Heart left ventricle (tissue), 16 donors: ENCODE results near the gene ARHGAP8. TPM values are rescaled to one million over a fixed set of nuclear protein-coding genes. Genes with fewer than 3 reads are reported as not detected.
A peak's percentile ranks its signal among the peaks of the same experiment; 100 is the strongest.

Source experiments
- ATAC-seq, 4 donors: fragments of 200-7000 bp; cut with Tn5 transposase; one replicate each; pipeline ENCODE4 v1.9.1; 2020 to 2022; ENCODE audit warnings: moderate library complexity in 4 of 4, mild to moderate bottlenecking in 3 of 4, moderate number of reproducible peaks in 1 of 4
- DNase-seq, 5 donors: peaks; one replicate each; pipeline ENCODE4 v3.0.0-alpha.2; 2020
- H3K27ac ChIP-seq, 12 donors: fragments of 200-600 bp; sonication (generic) in 4 of 12; one replicate each; pipeline versions ENCODE4 v1.5.0 to v1.8.0; 2016 to 2022; ENCODE audit warnings: mild to moderate bottlenecking in 2 of 12
- H3K27me3 ChIP-seq, 9 donors: fragments of 200-600 bp; sonication (generic) in 2 of 9; one replicate each; pipeline versions ENCODE4 v1.5.1 to v1.8.0; 2016 to 2022; ENCODE audit warnings: mild to moderate bottlenecking in 3 of 9
- H3K36me3 ChIP-seq, 9 donors: fragments of 200-600 bp; sonication (generic) in 2 of 9; one replicate each; pipeline versions ENCODE4 v1.5.0 to v1.8.0; 2018 to 2022; ENCODE audit warnings: mild to moderate bottlenecking in 2 of 9
- H3K4me1 ChIP-seq, 12 donors: fragments of 200-600 bp; sonication (generic) in 4 of 12; one replicate each; pipeline versions ENCODE4 v1.5.0 to v1.8.0; 2016 to 2022; ENCODE audit warnings: mild to moderate bottlenecking in 3 of 12
- H3K4me3 ChIP-seq, 12 donors: fragments of 200-600 bp; sonication (generic) in 4 of 12; one replicate each; pipeline versions ENCODE4 v1.5.0 to v1.8.0; 2017 to 2022; ENCODE audit warnings: mild to moderate bottlenecking in 9 of 12, moderate library complexity in 4 of 12
- H3K9me3 ChIP-seq, 12 donors: fragments of 200-600 bp; sonication (generic) in 4 of 12; one replicate each; pipeline versions ENCODE4 v1.5.0 to v1.8.0; 2016 to 2022; ENCODE audit warnings: mild to moderate bottlenecking in 1 of 12
- POLR2A ChIP-seq, 2 donors: fragments of 450-650 bp; IDR thresholded peaks; one replicate each; pipeline ENCODE4 v1.6.1; 2017; ENCODE audit warnings: antibody characterized with exemption in 2 of 2, mild to moderate bottlenecking in 2 of 2, moderate library complexity in 2 of 2
- WGBS, 4 donors: extraction: QIAGEN DNeasy Blood & Tissue Kit in 2 of 4; methylation state at CpG; one replicate each; pipeline versions ENCODE4 v1.1.5 to v1.1.7; 2013 to 2018; 5-methylcytosine and 5-hydroxymethylcytosine counted together
- intact Hi-C, 10 donors: fragments of 100-400 bp; cut with DNase I; formaldehyde crosslinking; loops; one replicate each; pipeline versions ENCODE4 v1.11.1 to v1.14.2; 2022
- polyA plus RNA-seq, 2 donors: library from polyadenylated mRNA; stranded (reverse); fragments of 200-250 nt; gene quantifications; one replicate each; pipeline ENCODE4 v1.2.3, GENCODE V29; 2013
- total RNA-seq, 9 donors: library from RNA; depleted of rRNA in 2 of 9; stranded (reverse); fragments of >200 nt in 2 of 9; fragmentation: NEBNext Ultra II Directional in 3 of 9; extraction: Animal tissue kit (Norgen Biotek cat#: 25700) in 3 of 9; gene quantifications; one replicate each; pipeline versions ENCODE4 v1.1.0 to v1.2.4, GENCODE V29; 2016 to 2023
- TF ChIP-seq, protein P1 (sequence below), 12 donors: fragments of 200-600 bp; sonication (generic) in 4 of 12; IDR thresholded peaks; one replicate each; pipeline versions ENCODE4 v1.5.0 to v1.8.0; 2018 to 2022; ENCODE audit warnings: antibody characterized with exemption in 12 of 12, mild to moderate bottlenecking in 5 of 12
- donor health status: ischemic (EF 13 %, LVEDD 7.1; RV severe dilation, severe dysfunction).
- donor health status: healthy with polysubstance abuse.
- donor health status: DM: no; HTN: yes; CAD: no.
- donor health status: DM: no; HTN: no; CAD: no.
- donor health status: ischemic (EF 25% LVEDD 6.9; RV normal size, moderate dysfunction).
- donor health status: ischemic (EF 25% LVEDD 5.7; RV mildly dilated, moderate dysfunction).
- donor health status: healthy.
- donor health status: DM: yes; HTN: yes; CAD: no.
- donor health status: ischemic (EF 35%, LVEDD 5.7; RV mildly dilated, moderate dysfunction).
- donor health status: nonischemic (EF 11% LVEDD 7.7; RV severe dilation, severe dysfunction).
- donor health status: DM: yes; HTN: yes; CAD: no.
- donor health status: PGD.
- donor health status: ischemic (EF 29% LVEDD 5.4; RV normal size, mild dysfunction).
- donor health status: nonischemic (EF 23%, LVEDD 6.1; RV moderate dilation, normal function).

The ARHGAP8 gene
- total and polyA plus RNA-seq, 11 donors: 0.08 to 1.3 (median 0.23) TPM; not detected in 7

GRCh38 chr22:44712962-44713361 is 39.4 kb upstream of the ARHGAP8 start:
- Histone ChIP-seq H3K27ac (no peak overlapping the region), H3K9me3 (no peaks in the 10 kb centered on the region), H3K36me3 (no peaks in the 10 kb centered on the region), H3K4me1 (peaks cover 0 to 7% (median 0%) of the 10 kb centered on the region in 12 donors), H3K4me3 (no peak overlapping the region), H3K27me3 (no peaks in the 10 kb centered on the region)
- TF ChIP-seq, protein P1, sequence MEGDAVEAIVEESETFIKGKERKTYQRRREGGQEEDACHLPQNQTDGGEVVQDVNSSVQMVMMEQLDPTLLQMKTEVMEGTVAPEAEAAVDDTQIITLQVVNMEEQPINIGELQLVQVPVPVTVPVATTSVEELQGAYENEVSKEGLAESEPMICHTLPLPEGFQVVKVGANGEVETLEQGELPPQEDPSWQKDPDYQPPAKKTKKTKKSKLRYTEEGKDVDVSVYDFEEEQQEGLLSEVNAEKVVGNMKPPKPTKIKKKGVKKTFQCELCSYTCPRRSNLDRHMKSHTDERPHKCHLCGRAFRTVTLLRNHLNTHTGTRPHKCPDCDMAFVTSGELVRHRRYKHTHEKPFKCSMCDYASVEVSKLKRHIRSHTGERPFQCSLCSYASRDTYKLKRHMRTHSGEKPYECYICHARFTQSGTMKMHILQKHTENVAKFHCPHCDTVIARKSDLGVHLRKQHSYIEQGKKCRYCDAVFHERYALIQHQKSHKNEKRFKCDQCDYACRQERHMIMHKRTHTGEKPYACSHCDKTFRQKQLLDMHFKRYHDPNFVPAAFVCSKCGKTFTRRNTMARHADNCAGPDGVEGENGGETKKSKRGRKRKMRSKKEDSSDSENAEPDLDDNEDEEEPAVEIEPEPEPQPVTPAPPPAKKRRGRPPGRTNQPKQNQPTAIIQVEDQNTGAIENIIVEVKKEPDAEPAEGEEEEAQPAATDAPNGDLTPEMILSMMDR (IDR thresholded peaks at IDR 0.05): no peak
- no peak for TF ChIP-seq POLR2A (IDR thresholded peaks at IDR 0.05)
- ATAC-seq: no peak
- intact Hi-C loops: no loop called here
- 92 to 96% (median 95%) methylated on average over 4 to 8 of the region's 8 CpGs for WGBS, 4 donors
- no peak for DNase-seq

- Histone ChIP-seq H3K9me3 (no peaks in the 10 kb centered on the region), H3K27ac (peak overlapping the region in 1 of 12 donors; percentile 29), H3K4me1 (peaks cover 0 to 7% (median 0%) of the 10 kb centered on the region in 12 donors), H3K4me3 (no peak overlapping the region), H3K36me3 (no peaks in the 10 kb centered on the region), H3K27me3 (no peaks in the 10 kb centered on the region)
- intact Hi-C loops: no loop called here
- TF ChIP-seq, protein P1 (IDR thresholded peaks at IDR 0.05): no peak
- TF ChIP-seq POLR2A (IDR thresholded peaks at IDR 0.05): no peak
- peak in 2 of 4 donors; percentile 37 to 68 for ATAC-seq
- DNase-seq: no peak
- WGBS, 4 donors: 56 to 68% (median 60%) methylated on average over 14 to 18 of the region's 18 CpGs
Measured at GRCh38 chr22:44714703-44715350, 37.5 kb upstream of the ARHGAP8 start.

DNA sequence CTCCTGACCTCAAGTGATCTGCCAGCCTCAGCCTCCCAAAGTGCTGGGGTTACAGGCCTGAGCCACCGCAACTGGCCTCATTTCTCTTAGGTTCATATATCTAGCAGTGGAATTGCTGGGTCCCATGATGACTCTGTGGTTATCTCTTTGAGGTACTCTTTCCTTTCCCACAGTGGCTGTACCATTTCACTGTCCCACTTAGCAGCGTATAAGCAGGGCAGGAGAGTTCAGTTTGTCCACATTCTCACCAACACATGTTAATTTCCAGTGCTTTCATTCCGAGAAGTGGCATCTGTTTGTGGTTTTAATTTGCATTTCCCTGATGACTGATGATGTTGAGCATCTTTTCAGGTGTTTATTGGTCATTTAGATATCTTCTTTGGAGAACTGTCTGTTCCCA is 34.0 kb upstream of the ARHGAP8 start:
- ATAC-seq (no peak), DNase-seq (no peak)
- Histone ChIP-seq H3K36me3 (no peaks in the 10 kb centered on the region), H3K27me3 (no peaks in the 10 kb centered on the region), H3K27ac (no peak overlapping the region), H3K9me3 (no peaks in the 10 kb centered on the region), H3K4me3 (no peak overlapping the region), H3K4me1 (peaks cover 0 to 5% (median 0%) of the 10 kb centered on the region in 12 donors)
- WGBS, 4 donors: 91 to 98% (median 96%) methylated on average over 3 of the region's 3 CpGs
- intact Hi-C loops: no loop called here
- TF ChIP-seq, protein P1 (IDR thresholded peaks at IDR 0.05): no peak
- no peak for TF ChIP-seq POLR2A (IDR thresholded peaks at IDR 0.05)

- no peak overlapping the region for H3K4me3 ChIP-seq
- intact Hi-C loops: no loop called here
- H3K36me3 ChIP-seq: no peaks in the 10 kb centered on the region
- no peak for TF ChIP-seq POLR2A (IDR thresholded peaks at IDR 0.05)
- TF ChIP-seq, protein P1 (IDR thresholded peaks at IDR 0.05): no peak
- H3K27me3 ChIP-seq: no peaks in the 10 kb centered on the region
- ATAC-seq (peak in 3 of 4 donors; percentile 46 to 69 (median 58)), DNase-seq (peak in 2 of 5 donors; percentile 60)
- H3K4me1 ChIP-seq: peaks cover 0 to 3% (median 0%) of the 10 kb centered on the region in 12 donors
- no peak overlapping the region for H3K27ac ChIP-seq
- WGBS, 4 donors: 74 to 86% (median 75%) methylated on average over 11 to 13 of the region's 13 CpGs
- no peaks in the 10 kb centered on the region for H3K9me3 ChIP-seq
Measured at GRCh38 chr22:44719586-44720368, 32.6 kb upstream of the ARHGAP8 start.
